EL (cell line): ENCODE data around the gene KRTAP10-9.

ENCODE experiments used
- DNase-seq: peaks from one replicate; pipeline ENCODE4 v3.0.0-alpha.2; 2016

The KRTAP10-9 gene

DNA sequence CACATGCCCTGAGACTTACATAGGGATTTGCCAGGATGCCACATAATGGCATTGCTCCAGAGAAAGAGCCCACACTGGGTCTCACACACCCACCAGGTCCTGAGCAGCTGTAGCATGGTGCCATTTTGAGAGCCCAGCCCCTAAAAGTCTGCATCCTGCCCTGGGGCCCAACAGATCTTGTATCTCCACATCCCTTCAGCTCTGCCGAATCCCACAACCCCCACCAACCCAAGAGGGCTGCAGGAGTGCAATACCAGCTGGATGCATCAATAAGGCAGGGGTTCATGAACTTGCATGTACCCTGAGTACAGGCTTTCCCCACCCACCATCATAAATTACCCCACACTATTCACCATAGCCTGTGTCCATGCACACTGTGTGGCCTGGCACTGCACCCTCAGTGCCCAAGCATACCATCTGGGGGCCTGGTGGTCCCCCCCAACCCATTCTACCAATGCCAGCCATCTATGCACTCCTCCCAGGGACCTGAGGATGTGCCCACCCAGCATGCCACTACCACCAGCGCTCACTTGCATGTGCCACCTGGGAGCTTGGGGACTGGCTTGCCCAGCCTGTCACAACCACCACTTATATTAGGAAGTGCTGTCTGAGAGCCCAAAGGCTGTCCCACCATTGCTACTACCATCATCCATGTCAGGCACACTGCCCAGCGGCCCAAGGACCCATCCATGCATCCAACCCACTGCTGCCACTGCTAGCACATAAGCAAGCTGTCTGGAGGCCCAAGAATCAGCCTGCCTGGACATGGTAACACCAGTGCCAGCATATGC lies 43.9 kb downstream of the KRTAP10-9 start:
- DNase-seq = no peak

DNA sequence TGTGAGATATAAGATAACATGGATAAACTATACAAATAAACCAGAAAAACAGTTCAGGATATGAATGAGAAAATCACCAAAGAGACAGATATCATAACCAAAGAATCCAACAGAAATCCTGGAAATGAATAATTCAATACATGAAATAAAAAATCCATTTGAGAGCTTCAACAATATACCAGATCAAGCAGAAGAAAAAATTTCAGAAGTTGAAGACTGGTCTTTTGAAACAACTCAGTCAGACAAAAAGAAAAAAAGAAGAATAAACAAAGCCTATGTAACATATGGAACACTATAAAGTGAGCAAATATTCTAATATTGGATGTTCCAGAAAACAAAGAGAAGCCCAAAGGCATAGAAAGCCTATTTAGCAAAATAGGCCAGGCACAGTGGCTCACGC lies 45.0 kb downstream of the KRTAP10-9 start:
- no peak for DNase-seq

DNA sequence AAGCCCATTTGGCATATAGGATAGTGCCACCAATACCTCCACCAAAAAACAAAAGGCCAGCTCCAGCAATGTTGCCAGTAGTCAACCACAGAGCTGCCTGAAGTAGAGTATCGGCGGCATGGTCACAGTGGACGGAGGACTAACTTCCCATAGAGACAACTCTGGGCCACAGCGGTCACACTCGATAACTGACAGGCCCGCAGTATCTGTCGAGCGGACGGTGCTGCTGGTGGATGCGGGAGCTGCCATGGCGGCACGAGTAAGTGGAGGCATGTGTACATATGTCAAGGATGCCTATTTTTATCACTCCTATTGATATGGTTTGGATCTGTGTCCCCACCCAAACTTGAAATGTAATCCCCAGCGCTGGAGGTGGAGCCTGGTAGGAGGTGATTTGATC lies 51.0 kb downstream of the KRTAP10-9 start:
- DNase-seq = no peak
